H9 (cell line): ENCODE data around the gene YIPF2. TPM values are rescaled to one million over a fixed set of nuclear protein-coding genes. Genes with fewer than 3 reads are reported as not detected.

Experiments used
- DNase-seq: peaks from one replicate; pipeline ENCODE4 v3.0.0-alpha.2; 2017
- H2AFZ ChIP-seq: one replicate; pipeline ENCODE4 v1.6.1; 2013; ENCODE audit warnings: mild to moderate bottlenecking, low read length, control low read depth, moderate library complexity
- H2AK5ac ChIP-seq: 2 replicates; pipeline ENCODE4 v1.6.1; 2013; ENCODE audit warnings: low read length, control low read depth, mixed read lengths; ENCODE audit not compliant: insufficient read length
- H2BK120ac ChIP-seq: one replicate; pipeline ENCODE4 v1.6.1; 2013; ENCODE audit warnings: low read depth, mild to moderate bottlenecking, low read length, control low read depth, inconsistent platforms; ENCODE audit not compliant: poor library complexity, severe bottlenecking
- H2BK12ac ChIP-seq: 2 replicates; pipeline ENCODE4 v1.6.1; 2013; ENCODE audit warnings: low read length, control low read depth, mixed read lengths, low read depth; ENCODE audit not compliant: insufficient read length
- H2BK15ac ChIP-seq: 2 replicates; pipeline ENCODE4 v1.6.1; 2013; ENCODE audit warnings: low read depth, low read length, control low read depth
- H2BK20ac ChIP-seq: one replicate; pipeline ENCODE4 v1.6.1; 2013; ENCODE audit warnings: low read depth, mild to moderate bottlenecking, low read length, control low read depth, inconsistent platforms; ENCODE audit not compliant: poor library complexity, severe bottlenecking
- H2BK5ac ChIP-seq: 2 replicates; pipeline ENCODE4 v1.6.1; 2013; ENCODE audit warnings: low read length, control low read depth, mixed read lengths; ENCODE audit not compliant: insufficient read length
- H3K14ac ChIP-seq: 2 replicates; pipeline ENCODE4 v1.6.1; 2013; ENCODE audit warnings: low read length, control low read depth; ENCODE audit not compliant: insufficient read depth
- H3K18ac ChIP-seq: 2 replicates; pipeline ENCODE4 v1.6.1; 2013; ENCODE audit warnings: low read depth, mild to moderate bottlenecking, mixed read lengths, low read length, control low read depth; ENCODE audit not compliant: insufficient read length
- H3K23ac ChIP-seq: 2 replicates; pipeline ENCODE4 v1.6.1; 2013; ENCODE audit warnings: low read length, control low read depth, mixed read lengths, low read depth; ENCODE audit not compliant: insufficient read length
- H3K23me2 ChIP-seq: 2 replicates; pipeline ENCODE4 v1.6.1; 2013; ENCODE audit warnings: low read depth, mild to moderate bottlenecking, mixed read lengths, low read length, control low read depth; ENCODE audit not compliant: insufficient read length, poor library complexity, severe bottlenecking
- H3K27ac ChIP-seq: 2 replicates; pipeline ENCODE4 v1.5.1; 2013; ENCODE audit warnings: low read length, control low read depth, mixed read lengths, low read depth; ENCODE audit not compliant: insufficient read length
- H3K27me3 ChIP-seq: 2 replicates; pipeline ENCODE4 v1.6.1; 2013; ENCODE audit warnings: low read length, control low read depth, inconsistent platforms; ENCODE audit not compliant: insufficient read depth
- H3K4ac ChIP-seq: 2 replicates; pipeline ENCODE4 v1.6.1; 2013; ENCODE audit warnings: low read depth, mild to moderate bottlenecking, control low read depth, inconsistent platforms, low read length, moderate library complexity
- H3K4me1 ChIP-seq: 2 replicates; pipeline ENCODE4 v1.6.1; 2013; ENCODE audit warnings: low read length, control low read depth, inconsistent platforms; ENCODE audit not compliant: insufficient read depth
- H3K4me2 ChIP-seq: 2 replicates; pipeline ENCODE4 v1.6.1; 2013; ENCODE audit warnings: low read length, control low read depth, mixed read lengths; ENCODE audit not compliant: insufficient read length, insufficient read depth
- H3K56ac ChIP-seq: 2 replicates; pipeline ENCODE4 v1.6.1; 2013; ENCODE audit warnings: low read depth, mild to moderate bottlenecking, mixed read lengths, low read length, control low read depth; ENCODE audit not compliant: insufficient read length
- H3K79me1 ChIP-seq: 2 replicates; pipeline ENCODE4 v1.6.1; 2013; ENCODE audit warnings: low read depth, mild to moderate bottlenecking, moderate library complexity, low read length, control low read depth, inconsistent platforms; ENCODE audit not compliant: insufficient read depth, poor library complexity, severe bottlenecking
- H3K79me2 ChIP-seq: 2 replicates; pipeline ENCODE4 v1.6.1; 2013; ENCODE audit warnings: low read length, control low read depth, inconsistent platforms; ENCODE audit not compliant: insufficient read depth
- H3K9ac ChIP-seq: 2 replicates; pipeline ENCODE4 v1.6.1; 2013; ENCODE audit warnings: low read length, control low read depth, mixed read lengths; ENCODE audit not compliant: insufficient read length; ENCODE audit errors: extremely low read depth
- H3K9me3 ChIP-seq: one replicate; pipeline ENCODE4 v1.6.1; 2013; ENCODE audit warnings: low read depth, low read length, inconsistent platforms; ENCODE audit not compliant: control insufficient read depth
- H3T11ph ChIP-seq: one replicate; pipeline ENCODE4 v1.6.1; 2013; ENCODE audit warnings: mild to moderate bottlenecking, low read length, control low read depth, inconsistent platforms
- H4K20me1 ChIP-seq: one replicate; pipeline ENCODE4 v1.6.1; 2013; ENCODE audit not compliant: control insufficient read depth, insufficient read length, insufficient read depth
- H4K5ac ChIP-seq: 2 replicates; pipeline ENCODE4 v1.6.1; 2013; ENCODE audit warnings: low read depth, mild to moderate bottlenecking, mixed read lengths, low read length, control low read depth; ENCODE audit not compliant: insufficient read length
- H4K8ac ChIP-seq: replicated peaks from 2 replicates; pipeline ENCODE4 v1.6.1; 2013; ENCODE audit warnings: low read length, control low read depth, mixed read lengths, low read depth; ENCODE audit not compliant: insufficient read length
- H4K91ac ChIP-seq: 2 replicates; pipeline ENCODE4 v1.6.1; 2013; ENCODE audit warnings: low read depth, mild to moderate bottlenecking, moderate library complexity, mixed read lengths, low read length, control low read depth; ENCODE audit not compliant: insufficient read length
- H3K27ac Mint-ChIP-seq, 3 experiments: 2 replicates in 2 of 3; 3 replicates in 1 of 3; pipeline ENCODE4 v1.8.0; 2020 to 2021; ENCODE audit warnings: mixed read lengths in 3 of 3, mild to moderate bottlenecking in 1 of 3, moderate library complexity in 1 of 3
- H3K27me3 Mint-ChIP-seq: 2 replicates; pipeline ENCODE4 v1.8.0; 2021; ENCODE audit warnings: low read depth, mild to moderate bottlenecking, moderate library complexity, mixed read lengths
- H3K36me3 Mint-ChIP-seq, 3 experiments: 2 replicates in 2 of 3; 3 replicates in 1 of 3; pipeline ENCODE4 v1.8.0; 2020 to 2021; ENCODE audit warnings: low read depth in 3 of 3, mixed read lengths in 3 of 3; ENCODE audit not compliant: insufficient read depth in 1 of 3
- H3K4me1 Mint-ChIP-seq, 2 experiments: 2 replicates each; pipeline ENCODE4 v1.8.0; 2020; ENCODE audit warnings: mixed read lengths in 2 of 2
- H3K4me3 Mint-ChIP-seq, 2 experiments: 2 replicates in 1 of 2; 3 replicates in 1 of 2; pipeline ENCODE4 v1.8.0; 2020 to 2021; ENCODE audit warnings: mild to moderate bottlenecking in 2 of 2, mixed read lengths in 2 of 2, moderate library complexity in 1 of 2
- H3K9me3 Mint-ChIP-seq, 2 experiments: 2 replicates in 1 of 2; 3 replicates in 1 of 2; pipeline ENCODE4 v1.8.0; 2020; ENCODE audit warnings: mild to moderate bottlenecking in 2 of 2, mixed read lengths in 2 of 2, moderate library complexity in 1 of 2
- WGBS: extraction: QIAGEN DNeasy Blood & Tissue Kit; methylation state at CpG from one replicate; pipeline ENCODE4 v1.1.7; 2013; ENCODE audit warnings: missing lambda C conversion rate, low lambda C conversion rate, mixed read lengths; ENCODE audit not compliant: insufficient read length; ENCODE audit errors: extremely low coverage; 5-methylcytosine and 5-hydroxymethylcytosine counted together
- total RNA-seq: library from RNA; stranded (reverse); gene quantifications from 2 replicates; pipeline ENCODE4 v1.2.1, GENCODE V29; 2021
- TF ChIP-seq, protein P1 (sequence below): fragments of 200-600 bp; sonication (generic); conservative IDR thresholded peaks from 3 replicates; pipeline ENCODE4 v1.8.0; 2021; ENCODE audit warnings: antibody characterized with exemption, mild to moderate bottlenecking

The YIPF2 gene
- total RNA-seq, 1 experiment from 2014 or later: 58.2 TPM

DNA sequence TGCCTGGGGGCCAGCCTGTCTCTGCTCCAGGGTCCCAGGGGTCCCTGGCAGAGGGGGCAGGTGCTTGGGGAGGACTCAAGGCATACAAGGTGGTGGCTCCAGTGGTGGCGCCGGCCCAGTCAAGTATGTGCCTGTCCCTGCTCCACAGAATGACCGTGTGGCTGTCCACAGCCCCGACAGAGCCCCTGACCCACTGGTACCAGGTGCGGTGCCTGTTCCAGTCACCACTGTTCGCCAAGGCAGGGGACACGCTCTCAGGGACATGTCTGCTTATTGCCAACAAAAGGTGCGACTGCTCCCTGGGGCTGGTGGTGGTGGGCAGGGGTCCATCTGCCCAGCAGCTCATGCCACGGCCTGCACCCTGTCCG, 8.2 kb downstream of the YIPF2 start:
- H2BK15ac ChIP-seq: no peak overlapping the region
- no peaks in the 10 kb centered on the region for H4K20me1 ChIP-seq
- no peaks in the 10 kb centered on the region for H3K79me2 ChIP-seq
- Mint-ChIP-seq H3K4me1 (no peaks in the 10 kb centered on the region), H3K36me3 (peaks cover 9 to 66% (median 54%) of the 10 kb centered on the region in 3 experiments; a peak in 6 of 7 replicates), H3K9me3 (no peaks in the 10 kb centered on the region), H3K4me3 (no peak overlapping the region), H3K27me3 (no peaks in the 10 kb centered on the region), H3K27ac (no peak overlapping the region)
- no peak overlapping the region for H2AFZ ChIP-seq
- H3K4me1 ChIP-seq: no peaks in the 10 kb centered on the region
- no peaks in the 10 kb centered on the region for H3K79me1 ChIP-seq
- WGBS: no CpG with 5 or more reads among the region's 10 CpGs
- no peak overlapping the region for H2BK12ac ChIP-seq
- H3K14ac ChIP-seq: no peak overlapping the region
- H4K91ac ChIP-seq: no peak overlapping the region
- H3K27me3 ChIP-seq: no peaks in the 10 kb centered on the region
- H3K18ac ChIP-seq: no peak overlapping the region
- H3K4ac ChIP-seq: no peak overlapping the region
- no peaks in the 10 kb centered on the region for H3K23me2 ChIP-seq
- TF ChIP-seq, protein P1, sequence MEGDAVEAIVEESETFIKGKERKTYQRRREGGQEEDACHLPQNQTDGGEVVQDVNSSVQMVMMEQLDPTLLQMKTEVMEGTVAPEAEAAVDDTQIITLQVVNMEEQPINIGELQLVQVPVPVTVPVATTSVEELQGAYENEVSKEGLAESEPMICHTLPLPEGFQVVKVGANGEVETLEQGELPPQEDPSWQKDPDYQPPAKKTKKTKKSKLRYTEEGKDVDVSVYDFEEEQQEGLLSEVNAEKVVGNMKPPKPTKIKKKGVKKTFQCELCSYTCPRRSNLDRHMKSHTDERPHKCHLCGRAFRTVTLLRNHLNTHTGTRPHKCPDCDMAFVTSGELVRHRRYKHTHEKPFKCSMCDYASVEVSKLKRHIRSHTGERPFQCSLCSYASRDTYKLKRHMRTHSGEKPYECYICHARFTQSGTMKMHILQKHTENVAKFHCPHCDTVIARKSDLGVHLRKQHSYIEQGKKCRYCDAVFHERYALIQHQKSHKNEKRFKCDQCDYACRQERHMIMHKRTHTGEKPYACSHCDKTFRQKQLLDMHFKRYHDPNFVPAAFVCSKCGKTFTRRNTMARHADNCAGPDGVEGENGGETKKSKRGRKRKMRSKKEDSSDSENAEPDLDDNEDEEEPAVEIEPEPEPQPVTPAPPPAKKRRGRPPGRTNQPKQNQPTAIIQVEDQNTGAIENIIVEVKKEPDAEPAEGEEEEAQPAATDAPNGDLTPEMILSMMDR: no peak
- no peaks in the 10 kb centered on the region for H3K9me3 ChIP-seq
- H3K23ac ChIP-seq: no peak overlapping the region
- no peak overlapping the region for H2AK5ac ChIP-seq
- no peak overlapping the region for H3K27ac ChIP-seq
- no peak overlapping the region for H3T11ph ChIP-seq
- no peak overlapping the region for H3K56ac ChIP-seq
- H3K9ac ChIP-seq: no peak overlapping the region
- no peak overlapping the region for H3K4me2 ChIP-seq
- no peak overlapping the region for H4K5ac ChIP-seq
- no peak overlapping the region for H4K8ac ChIP-seq
- H2BK120ac ChIP-seq: no peak overlapping the region
- DNase-seq: no peak
- no peak overlapping the region for H2BK20ac ChIP-seq
- no peak overlapping the region for H2BK5ac ChIP-seq
